ENCODE data around the gene FAM72C.
"Not testable (repeated sequence)": the region's sequence is repeated elsewhere in the genome, so short reads cannot be mapped to it uniquely, and the experiment has no call there.

GRCh38 chr1:143988602-143989426, 17.0 kb upstream of the FAM72C start:
- TF ChIP-seq CTCF (conservative IDR thresholded peaks at IDR 0.05; ENCODE audit: low read length); EZH2phosphoT487 (IDR thresholded peaks at IDR 0.05; ENCODE audit: borderline replicate concordance): not testable (repeated sequence)

Measured in Loucy (cell line).